HG03354 (cell line): ENCODE measurements around the gene PPP6R3.
"Not testable (repeated sequence)": the region's sequence is repeated elsewhere in the genome, so short reads cannot be mapped to it uniquely, and the experiment has no call there.

Source experiments
- ATAC-seq: cut with Tn5 transposase; IDR thresholded peaks from one replicate; pipeline ENCODE4 v1.9.1; 2021; ENCODE audit warnings: mild to moderate bottlenecking; ENCODE audit not compliant: unreplicated experiment, poor library complexity, severe bottlenecking

Gene PPP6R3

DNA sequence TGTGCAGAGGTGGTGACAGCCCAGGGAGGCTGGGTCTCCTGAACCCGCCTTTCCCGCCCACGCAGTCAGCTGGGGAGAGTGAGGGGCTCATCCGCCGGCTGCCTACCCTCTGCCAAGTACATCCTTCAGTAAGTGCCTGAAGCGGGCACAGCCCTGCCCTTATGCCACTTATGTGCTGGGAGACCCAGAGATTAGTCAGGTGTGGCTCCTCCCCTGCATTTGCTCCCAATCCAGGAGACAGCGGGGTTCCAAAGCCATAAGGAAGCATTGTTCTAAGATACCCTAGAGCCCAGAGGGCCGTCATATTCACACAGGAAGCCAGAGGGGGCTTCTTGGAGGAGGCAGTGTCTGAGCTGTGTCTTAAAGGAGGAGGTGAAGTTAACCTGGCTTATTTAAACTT lies 5.8 kb upstream of the PPP6R3 start:
- no peak for ATAC-seq

DNA sequence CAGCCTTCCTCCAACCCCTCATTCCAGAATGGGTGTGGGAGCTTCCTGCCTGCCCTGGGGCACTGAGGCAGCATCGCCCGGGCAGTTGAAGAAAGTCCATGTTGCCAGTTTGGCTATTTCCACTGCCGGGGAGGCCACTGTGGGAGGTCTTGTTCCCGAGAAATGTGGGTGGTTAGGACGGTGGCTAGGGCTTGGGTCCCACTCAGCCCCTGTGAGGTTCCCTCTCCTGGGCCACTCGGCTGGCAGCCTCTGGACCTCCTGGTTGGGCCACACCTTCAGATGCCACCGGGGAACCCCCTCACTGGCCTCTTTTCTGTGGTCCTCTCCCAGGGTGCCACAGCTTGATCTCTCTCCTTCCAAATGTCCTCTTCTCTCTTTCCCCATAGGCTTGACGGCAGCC lies 5.1 kb upstream of the PPP6R3 start:
- no peak for ATAC-seq

DNA sequence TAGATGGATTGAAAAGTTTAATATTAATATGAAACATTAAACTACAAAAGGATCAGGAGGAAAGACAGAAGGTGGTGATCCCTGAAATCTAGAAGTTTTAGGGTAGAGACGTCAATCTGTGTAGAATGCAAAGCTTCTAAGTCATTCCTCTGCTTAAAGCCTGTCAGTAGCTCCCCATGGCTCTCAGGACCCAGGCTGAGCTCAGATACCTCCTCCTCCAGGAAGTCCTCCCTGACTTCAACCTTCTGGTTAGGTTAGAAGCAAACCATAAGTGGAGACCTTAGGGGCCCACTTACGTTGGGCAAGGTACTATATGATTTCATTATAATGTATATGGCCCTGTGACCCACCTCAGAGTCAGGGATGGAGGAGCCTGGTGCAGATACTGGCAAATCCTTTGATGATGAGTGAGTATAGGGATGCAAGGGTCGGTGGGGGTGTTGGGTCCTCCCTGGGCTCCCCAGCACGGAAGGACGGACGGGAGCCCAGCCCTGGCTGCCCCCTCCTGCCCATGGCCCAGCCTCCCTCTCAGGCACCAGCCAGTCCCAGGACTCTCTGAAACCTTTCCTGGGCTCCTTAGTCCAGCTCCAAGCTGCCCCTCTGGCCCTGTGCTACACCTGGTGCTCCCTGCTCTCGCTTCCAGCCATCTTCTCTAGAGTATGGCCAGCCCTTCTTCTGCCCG lies 3.2 kb upstream of the PPP6R3 start:
- no peak for ATAC-seq

DNA sequence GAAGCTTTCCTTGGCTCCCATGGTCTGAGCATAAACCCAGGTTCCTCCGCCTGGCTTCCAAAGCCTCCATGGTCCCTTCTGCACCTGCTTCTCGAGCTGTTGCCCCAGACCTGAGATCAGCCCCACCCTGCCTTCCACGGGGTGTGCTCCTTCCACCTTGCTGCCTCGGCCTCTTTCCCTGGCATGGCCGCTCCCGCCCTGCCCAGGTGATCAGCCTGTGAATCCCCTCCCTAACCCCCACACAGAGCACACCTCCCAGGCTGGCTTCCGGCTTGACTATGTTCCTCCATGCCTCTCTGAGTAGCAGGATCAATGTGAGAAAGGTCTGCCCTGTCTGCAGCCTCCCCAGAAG lies 2.7 kb upstream of the PPP6R3 start:
- ATAC-seq = no peak

DNA sequence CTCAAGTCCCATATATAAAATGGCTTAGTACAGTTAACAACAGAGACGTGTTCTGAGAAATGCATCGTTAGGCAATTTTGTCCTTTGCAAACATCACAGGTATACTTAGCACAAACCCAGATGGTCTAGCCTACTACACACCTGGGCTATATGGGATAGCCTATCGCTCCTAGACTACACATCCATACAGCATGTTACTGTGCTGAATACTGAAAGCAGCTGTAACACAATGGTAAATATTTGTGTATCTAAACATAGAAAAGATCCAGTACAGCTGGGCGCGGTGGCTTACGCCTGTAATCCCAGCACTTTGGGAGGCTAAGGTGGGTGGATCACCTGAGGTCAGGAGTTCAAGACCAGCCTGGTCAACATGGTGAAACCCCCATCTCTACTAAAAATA lies 2.2 kb upstream of the PPP6R3 start:
- not testable (repeated sequence) for ATAC-seq

DNA sequence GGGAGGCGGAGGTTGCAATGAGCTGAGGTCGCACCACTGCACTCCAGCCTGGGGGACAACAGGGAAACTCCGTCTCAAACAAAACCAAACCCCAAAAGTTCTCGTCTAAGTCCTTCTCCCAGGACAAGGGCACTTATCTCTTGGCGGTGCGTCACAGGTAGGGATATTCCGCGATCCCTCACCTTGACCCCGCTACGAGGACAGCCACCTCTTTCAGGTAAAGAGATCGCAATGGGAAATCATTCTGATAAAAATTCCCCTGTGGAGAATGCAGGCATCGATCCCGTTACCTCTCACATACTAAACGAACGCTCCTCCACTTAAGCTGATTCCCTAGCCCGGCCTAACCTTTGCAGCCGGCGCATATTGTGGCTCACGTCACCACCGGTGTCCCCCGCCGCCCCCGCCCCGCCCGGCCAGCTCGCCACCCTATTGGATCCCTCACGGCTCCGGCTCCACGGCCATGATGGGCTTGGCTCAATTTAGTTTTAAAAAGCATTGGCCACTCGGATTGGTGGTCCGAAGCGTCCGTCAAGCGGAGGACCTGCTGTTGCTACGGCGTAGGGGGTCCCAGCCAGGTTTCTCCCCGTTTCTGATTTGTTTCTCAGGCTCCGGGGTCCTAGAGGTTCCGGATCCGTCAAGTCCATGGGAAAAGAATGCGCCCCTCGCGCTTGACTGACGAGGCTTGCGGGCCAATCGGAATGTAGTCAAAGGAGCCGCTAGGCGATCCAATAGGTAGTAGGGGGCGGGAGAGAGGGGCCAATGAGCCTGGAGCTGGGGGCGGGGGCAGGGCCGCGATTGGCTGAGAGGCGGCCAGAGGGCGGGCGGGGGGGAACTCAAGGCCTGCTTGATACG lies 439 bp upstream of the PPP6R3 start:
- ATAC-seq = peak; percentile 83

DNA sequence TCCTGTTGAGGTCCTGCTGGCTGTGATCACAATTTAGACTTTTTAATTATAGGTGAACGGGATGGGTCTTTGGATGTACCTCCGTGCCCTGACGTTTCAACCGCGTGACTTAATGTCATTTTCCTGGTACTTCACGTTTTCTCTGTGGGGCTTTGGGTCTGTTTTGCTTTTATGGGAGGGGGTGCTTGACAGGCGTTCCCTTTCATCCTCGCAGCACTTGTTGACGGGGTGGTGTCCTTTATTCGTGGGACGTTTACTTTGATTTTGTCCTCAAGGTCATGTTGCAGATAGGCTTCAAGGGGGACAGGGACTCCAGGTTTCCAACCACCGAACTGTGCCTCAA lies 994 bp downstream of the PPP6R3 start:
- no peak for ATAC-seq

DNA sequence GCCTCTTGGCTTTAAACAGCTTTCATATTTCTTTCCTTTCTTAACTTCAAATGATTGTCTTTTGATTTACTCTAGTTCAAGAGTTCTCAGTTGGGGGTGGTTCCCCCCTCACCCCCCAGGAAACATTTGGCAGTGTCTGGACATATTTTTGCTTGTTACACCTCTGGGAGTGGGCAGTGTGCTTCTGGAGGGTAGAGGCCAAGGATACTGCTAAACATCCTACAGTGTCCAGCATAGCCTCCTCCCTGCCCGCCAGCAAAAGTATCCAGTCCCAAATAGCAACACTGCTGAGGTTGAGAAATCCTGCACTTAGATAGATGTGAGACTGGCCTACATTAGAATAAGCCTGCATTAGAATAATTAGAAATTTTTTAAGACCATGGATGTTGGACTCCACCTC lies 3.2 kb downstream of the PPP6R3 start:
- no peak for ATAC-seq

DNA sequence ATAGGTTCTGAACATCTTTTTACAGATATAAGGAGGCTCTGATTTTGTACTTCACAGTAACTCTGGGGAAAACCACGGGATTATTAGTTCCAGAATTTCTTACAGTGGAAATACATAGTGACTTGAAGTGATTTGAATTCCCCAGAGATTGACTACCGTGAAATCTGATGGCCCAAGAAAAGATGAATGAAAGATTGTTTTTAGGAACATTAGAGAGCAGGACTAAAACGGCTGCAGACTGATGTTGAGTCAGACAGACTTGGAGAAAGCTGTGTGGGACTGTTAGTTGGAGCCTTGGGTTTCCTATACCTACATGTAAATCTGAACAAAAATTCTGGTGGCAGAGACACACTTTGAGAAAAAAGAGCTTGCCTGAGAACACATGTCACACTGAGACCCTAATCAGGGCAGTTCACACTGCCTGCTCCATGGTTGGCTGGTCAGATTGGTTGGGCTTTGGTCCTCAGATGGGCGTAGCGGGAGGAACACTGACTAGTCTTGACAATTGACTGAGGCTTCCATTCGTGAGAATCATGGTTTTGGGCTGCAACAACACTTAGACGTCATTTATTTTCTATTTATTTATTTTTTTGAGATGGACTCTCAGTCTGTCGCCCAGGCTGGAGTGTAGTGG lies 6.8 kb downstream of the PPP6R3 start:
- no peak for ATAC-seq

DNA sequence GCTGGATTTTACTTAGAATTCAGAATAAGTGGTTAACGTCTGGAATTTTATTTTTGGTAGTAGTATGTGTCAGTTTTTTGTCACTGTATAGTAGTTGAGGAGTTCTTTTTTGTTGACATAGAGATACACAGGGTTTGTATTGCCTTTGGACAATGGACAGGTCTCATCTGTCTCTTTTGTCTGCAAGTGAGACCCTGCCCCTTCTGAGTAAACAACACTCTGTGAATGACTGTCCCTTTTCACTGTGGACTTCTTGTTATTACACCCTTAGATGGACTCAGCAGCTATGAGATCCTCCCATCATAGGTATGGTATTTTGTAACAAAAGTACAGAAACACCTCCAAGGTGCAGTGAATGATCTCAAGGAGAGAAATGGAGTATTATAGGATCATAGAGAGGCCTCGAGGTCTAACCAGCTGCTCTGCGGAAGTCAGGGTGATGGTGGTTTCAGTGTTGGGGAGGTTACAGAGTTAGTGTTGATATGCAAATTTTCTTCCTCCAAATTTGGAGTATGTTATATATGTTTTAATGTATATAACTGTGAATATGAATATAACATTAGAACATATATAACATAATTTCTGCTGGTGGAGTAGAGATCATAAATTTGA lies 7.8 kb downstream of the PPP6R3 start:
- ATAC-seq = no peak

DNA sequence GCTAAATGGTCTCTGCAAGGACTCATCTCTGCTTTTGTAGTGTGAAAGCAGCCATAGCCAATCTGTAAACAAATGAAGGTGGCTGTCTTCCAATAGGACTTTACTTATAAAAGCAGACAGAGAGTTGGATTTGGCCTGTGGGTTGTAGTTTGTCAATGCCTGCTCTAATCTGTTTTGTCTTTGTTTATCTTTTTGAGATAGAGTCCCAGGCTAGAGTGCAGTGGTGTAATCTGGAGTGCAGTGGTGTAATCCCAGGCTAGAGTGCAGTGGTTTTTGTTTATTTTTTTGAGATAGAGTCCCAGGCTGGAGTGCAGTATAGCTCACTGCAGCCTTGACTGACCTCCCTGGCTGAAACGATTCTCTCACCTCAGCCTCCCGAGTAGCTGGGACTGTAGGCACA lies 8.6 kb downstream of the PPP6R3 start:
- ATAC-seq = no peak

DNA sequence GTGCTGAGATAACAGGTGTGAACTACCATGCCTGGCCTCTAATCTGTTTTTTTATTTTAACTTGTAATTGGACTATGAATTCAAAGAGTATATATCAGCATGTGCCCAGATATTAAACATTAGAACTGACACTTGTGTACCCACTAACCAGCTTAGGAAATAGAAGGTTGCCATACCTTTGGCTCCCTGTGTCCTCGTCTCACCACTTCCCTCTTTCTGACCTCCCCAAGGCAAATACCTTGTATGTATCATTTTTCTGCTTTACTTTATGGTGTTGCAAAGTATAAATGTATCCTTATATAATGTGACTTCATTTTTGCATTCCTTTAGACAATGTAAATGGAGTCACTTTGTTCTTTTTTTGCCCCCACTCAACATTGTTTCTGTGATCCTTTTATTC lies 9.1 kb downstream of the PPP6R3 start:
- ATAC-seq = no peak

DNA sequence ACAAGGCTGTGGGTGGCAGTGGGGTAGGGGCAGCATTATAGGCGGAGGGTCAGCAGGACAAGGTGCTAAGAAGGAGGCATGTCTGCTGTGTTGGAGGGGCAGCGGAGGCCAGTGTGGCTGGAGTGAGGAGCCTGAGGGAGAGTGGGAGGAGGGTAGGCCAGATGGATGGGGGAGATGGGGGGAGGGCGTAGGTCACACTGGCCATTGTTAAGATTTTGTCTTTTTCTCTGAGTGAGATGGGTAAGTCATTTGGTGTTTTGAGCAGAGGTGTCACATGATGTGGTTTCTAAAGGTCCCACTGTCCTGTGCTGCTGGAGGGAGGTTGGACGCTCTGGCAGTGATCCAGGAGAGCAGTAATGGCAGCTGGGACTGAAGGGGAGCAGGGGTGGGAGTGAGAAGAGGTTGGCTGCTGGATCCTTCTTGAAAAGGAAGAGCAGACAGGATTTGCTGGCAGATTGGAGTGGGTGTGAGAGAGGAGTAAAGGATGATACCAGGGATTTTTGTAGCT lies 9.8 kb downstream of the PPP6R3 start:
- ATAC-seq = no peak

DNA sequence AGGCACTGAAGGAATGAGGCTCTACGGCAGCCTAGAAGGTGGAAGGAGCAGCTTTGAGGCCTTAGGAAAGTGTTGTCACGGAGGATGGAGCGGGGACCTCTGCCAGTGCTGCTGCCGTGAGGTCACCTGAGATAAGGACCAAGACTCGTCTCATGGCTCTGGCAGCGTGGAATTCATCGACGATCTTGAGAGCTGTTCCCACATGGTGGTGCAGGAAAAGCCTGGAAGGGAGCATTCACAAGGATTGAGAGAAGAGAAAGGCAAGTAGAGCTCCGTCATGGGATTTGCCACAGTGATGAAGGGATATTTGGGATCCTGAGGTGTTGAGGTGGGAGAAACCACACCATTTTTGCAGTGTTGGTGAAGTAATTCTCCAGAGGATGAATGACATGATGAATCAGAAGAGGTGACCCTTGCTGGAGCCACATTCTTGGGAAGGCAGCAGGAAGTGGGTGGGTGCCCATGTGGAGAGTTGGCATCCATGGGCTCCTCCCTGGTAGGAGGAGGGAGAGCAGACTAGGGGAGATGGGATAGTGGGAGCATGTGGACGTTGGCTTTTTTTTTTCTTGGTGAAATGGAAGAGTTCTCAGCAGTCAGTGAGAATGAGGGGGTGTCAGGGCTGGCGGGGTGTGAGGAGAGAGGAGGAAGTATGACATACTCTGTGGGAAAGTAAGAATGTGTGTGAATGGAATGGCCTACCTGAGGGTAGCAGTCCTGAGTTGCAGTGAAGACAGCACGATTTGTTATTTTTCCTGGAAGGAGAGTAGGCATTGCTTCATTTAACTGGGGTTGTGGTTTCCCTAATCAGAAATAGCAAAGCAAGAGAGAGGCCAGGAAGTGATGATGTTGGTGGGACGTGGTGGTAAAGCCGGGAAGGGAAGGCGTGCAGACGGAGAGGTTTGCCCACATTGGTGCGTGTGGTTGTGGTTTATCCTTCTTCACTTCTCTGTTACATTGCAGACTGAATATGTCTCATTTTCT lies 11.1 kb downstream of the PPP6R3 start:
- ATAC-seq = no peak

DNA sequence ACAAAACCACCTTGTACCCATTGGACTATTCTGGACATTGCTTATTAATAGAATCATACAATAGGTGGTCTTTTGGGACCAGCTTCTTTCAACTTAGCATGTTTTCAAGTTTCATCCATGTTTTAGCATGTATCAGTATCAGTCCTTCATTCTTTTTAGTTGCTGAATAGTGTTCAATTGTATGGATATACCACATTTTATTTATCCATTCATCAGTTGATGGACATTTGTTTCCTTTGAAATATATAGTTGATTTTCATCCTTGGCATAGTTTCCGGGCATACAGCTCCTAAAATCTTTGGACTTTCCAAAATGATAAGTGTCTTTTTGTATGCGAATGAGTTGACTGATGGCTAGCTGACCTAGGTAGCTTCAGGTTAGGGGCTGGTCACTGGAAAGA lies 12.2 kb downstream of the PPP6R3 start:
- no peak for ATAC-seq

DNA sequence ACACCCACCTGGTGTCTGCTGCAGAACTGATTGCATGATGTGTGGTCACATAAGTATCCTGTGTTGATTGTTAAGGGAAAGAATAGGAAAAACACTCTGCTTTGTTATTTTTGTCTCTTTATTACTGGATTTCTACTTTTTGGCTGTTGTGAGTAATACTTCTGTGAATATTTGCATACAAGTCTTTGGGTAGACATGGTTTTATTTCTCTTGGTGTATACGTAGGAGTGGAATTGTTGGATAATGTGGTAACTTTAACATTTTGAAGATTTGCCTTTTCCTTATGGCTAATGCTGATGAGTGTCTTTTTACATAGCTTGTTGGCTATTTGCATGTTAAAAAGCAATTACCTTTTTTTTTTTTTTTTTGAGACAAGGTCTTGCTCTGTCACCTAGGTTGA lies 13.1 kb downstream of the PPP6R3 start:
- ATAC-seq = no peak

DNA sequence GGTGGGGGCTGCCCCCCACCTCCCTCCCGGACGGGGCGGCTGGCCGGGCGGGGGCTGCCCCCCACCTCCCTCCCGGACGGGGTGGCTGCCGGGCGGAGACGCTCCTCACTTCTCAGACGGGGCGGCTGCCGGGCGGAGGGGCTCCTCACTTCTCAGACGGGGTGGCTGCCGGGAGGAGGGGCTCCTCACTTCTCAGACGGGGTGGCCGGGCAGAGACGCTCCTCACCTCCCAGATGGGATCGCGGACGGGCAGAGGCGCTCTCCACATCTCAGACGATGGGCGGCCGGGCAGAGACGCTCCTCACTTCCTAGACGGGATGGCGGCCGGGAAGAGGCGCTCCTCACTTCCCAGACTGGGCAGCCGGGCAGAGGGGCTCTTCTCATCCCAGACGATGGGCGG lies 15.1 kb downstream of the PPP6R3 start:
- not testable (repeated sequence) for ATAC-seq

DNA sequence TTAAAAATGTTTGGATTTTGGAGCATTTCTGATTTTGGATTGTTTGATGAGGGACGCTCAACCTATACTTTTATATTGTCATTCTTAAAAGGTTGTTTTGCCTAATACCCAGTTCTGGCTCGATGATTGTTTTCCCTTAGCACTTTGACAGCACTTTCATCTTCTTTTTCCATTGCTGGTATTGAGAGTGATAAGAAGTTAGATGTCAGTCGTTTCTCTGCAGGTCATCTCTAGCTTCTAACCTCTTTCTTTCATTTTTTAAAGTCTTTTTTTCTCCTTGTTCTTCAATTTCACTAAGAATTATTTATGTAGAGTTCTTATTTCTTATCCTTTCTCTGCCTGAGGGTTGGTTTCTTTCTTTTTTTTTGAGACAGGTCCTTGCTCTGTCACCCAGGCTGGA lies 18.8 kb downstream of the PPP6R3 start:
- ATAC-seq = no peak

DNA sequence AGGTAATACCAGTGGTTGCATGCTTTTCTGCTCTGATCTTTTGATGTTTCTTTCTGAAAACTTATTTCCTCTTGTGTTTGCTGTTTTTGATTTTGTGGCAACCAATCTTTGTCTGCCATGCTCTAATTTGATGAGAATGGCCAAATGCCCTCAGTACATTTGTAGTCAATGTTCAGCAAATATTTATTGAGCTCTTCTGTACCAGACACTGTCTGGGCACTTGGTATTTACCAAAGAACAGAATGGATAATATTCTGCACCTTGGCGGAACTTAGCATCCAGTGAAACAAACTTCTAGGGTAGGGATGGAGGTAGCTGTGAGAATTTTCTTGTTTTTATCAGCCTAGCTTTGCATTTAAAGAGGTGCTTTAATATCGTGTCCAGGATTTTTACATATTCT lies 19.6 kb downstream of the PPP6R3 start:
- ATAC-seq = no peak
